Tibial artery (tissue), 4 donors: ENCODE data around the gene PCDHA10.
A peak's percentile ranks its signal among the peaks of the same experiment; 100 is the strongest.
"Not testable (repeated sequence)": the region's sequence is repeated elsewhere in the genome, so short reads cannot be mapped to it uniquely, and the experiment has no call there.

Experiments
- DNase-seq, 2 donors: peaks; one replicate each; pipeline ENCODE4 v3.0.0-alpha.2; 2019
- H3K27ac ChIP-seq, 2 donors: fragments of 200-600 bp; sonication (generic) in 1 of 2; 1 replicate in 1 of 2; 2 replicates in 1 of 2; pipeline ENCODE4 v1.5.1; 2018 to 2019; ENCODE audit warnings: mild to moderate bottlenecking in 1 of 2
- H3K27me3 ChIP-seq, 2 donors: fragments of 200-600 bp; sonication (generic) in 1 of 2; one replicate each; pipeline versions ENCODE4 v1.5.1 to v1.6.0; 2016 to 2019
- H3K36me3 ChIP-seq, 3 donors: fragments of 200-600 bp; sonication (generic) in 2 of 3; one replicate each; pipeline ENCODE4 v1.5.1; 2016 to 2019; ENCODE audit warnings: mild to moderate bottlenecking in 2 of 3
- H3K4me1 ChIP-seq, 4 donors: fragments of 200-600 bp; sonication (generic) in 2 of 4; 1 replicate in 3 of 4; 2 replicates in 1 of 4; pipeline ENCODE4 v1.5.1; 2016 to 2019
- H3K4me3 ChIP-seq, 2 donors: fragments of 200-600 bp; sonication (generic) in 1 of 2; 1 replicate in 1 of 2; 2 replicates in 1 of 2; pipeline ENCODE4 v1.5.1; 2018 to 2019; ENCODE audit warnings: mild to moderate bottlenecking in 2 of 2
- H3K9me3 ChIP-seq, 3 donors: fragments of 200-600 bp; sonication (generic) in 1 of 3; one replicate each; pipeline ENCODE4 v1.5.1; 2016 to 2019
- CTCF ChIP-seq, 2 experiments: fragments of 200-600 bp in 1 of 2; fragments of 450-650 bp in 1 of 2; IDR thresholded peaks; one replicate each; pipeline ENCODE4 v1.5.1; 2017 to 2019; ENCODE audit warnings: antibody characterized with exemption in 2 of 2, mild to moderate bottlenecking in 1 of 2, moderate library complexity in 1 of 2
- intact Hi-C: fragments of 100-400 bp; cut with DNase I; formaldehyde crosslinking; loops from one replicate; pipeline ENCODE4 v1.15.0; 2023; ENCODE audit warnings: low total_unique reads

Gene PCDHA10

GRCh38 chr5:140833993-140834392 is 21.7 kb upstream of the PCDHA10 start, which contains the start of gene PCDHA7:
Gene PCDHA7 (plus strand): TSS chr5:140834269. CDS start chr5:140834384, 115 bp downstream.
- H3K36me3 ChIP-seq: peaks cover 0 to 3% (median 0%) of the 10 kb centered on the region in 3 donors
- TF ChIP-seq CTCF (IDR thresholded peaks at IDR 0.05): no peak
- H3K27me3 ChIP-seq: peaks cover 0 to 12% of the 10 kb centered on the region in 2 donors
- DNase-seq: no peak
- H3K4me1 ChIP-seq: no peaks in the 10 kb centered on the region
- H3K9me3 ChIP-seq: peaks cover 0 to 60% (median 33%) of the 10 kb centered on the region in 3 donors
- intact Hi-C loops: no loop called here
- H3K27ac ChIP-seq: no peak within 1 kb of the TSS
- peak within 1 kb of the TSS in 1 of 2 donors; percentile 9 for H3K4me3 ChIP-seq

GRCh38 chr5:140834439-140835008 is 21.2 kb upstream of the PCDHA10 start:
- H3K27ac ChIP-seq, DNase-seq, H3K36me3 ChIP-seq, intact Hi-C loops, H3K4me1 ChIP-seq: not testable (repeated sequence)
- H3K9me3 ChIP-seq: peaks cover 0 to 55% (median 31%) of the 10 kb centered on the region in 3 donors
- peaks cover 0 to 12% of the 10 kb centered on the region in 2 donors for H3K27me3 ChIP-seq
- peak overlapping the region in 1 of 2 donors; percentile 9 for H3K4me3 ChIP-seq

- peaks cover 0 to 3% (median 0%) of the 10 kb centered on the region in 3 donors for H3K36me3 ChIP-seq
- intact Hi-C loops: no loop called here
- H3K27me3 ChIP-seq: peaks cover 0 to 12% of the 10 kb centered on the region in 2 donors
- no peak for TF ChIP-seq CTCF (IDR thresholded peaks at IDR 0.05)
- H3K9me3 ChIP-seq: peaks cover 0 to 47% (median 29%) of the 10 kb centered on the region in 3 donors
- no peaks in the 10 kb centered on the region for H3K4me1 ChIP-seq
- H3K4me3 ChIP-seq: no peak overlapping the region
- no peak overlapping the region for H3K27ac ChIP-seq
- no peak for DNase-seq
Measured at GRCh38 chr5:140835622-140836510, 19.8 kb upstream of the PCDHA10 start.

DNA sequence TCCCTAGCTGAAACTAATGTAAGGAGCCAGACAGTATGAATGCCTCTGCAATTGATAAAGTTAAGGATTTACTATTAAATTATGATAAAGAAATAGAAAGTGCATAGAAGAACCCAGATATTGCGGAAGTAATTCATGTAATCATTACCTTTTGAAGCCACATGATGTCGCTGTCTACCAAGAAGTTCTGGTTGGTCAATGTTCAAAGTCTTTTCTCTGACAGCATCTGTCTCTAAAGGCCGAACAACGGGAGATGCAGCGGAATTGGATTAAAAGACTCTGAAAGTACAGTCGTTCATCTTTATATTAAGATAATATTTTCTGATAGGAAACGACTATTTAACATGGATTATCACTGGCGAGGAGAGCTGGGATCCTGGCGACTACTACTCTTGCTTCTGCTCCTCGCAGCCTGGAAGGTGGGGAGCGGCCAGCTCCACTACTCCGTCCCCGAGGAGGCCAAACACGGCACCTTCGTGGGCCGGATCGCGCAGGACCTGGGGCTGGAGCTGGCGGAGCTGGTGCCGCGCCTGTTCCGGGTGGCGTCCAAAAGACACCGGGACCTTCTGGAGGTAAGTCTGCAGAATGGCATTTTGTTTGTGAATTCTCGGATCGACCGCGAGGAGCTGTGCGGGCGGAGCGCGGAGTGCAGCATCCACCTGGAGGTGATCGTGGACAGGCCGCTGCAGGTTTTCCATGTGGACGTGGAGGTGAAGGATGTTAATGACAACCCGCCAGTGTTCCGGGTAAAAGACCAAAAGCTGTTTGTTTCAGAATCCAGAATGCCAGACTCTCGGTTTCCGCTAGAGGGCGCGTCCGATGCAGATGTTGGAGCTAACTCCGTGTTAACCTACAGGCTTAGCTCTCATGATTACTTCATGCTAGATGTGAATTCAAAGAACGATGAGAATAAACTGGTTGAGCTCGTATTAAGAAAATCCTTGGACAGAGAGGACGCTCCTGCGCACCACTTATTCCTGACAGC is 14.4 kb upstream of the PCDHA10 start, which contains the start of gene PCDHA8:
Gene PCDHA8 (plus strand): TSS at position 210 of the 985 bp plus-strand sequence. CDS start 135 bp downstream, at position 345.
- intact Hi-C loops: no loop called here
- Histone ChIP-seq H3K4me1 (no peaks in the 10 kb centered on the region), H3K9me3 (peaks cover 0 to 33% (median 32%) of the 10 kb centered on the region in 3 donors), H3K27ac (no peak within 1 kb of the TSS), H3K36me3 (no peaks in the 10 kb centered on the region), H3K27me3 (peaks cover 0 to 4% of the 10 kb centered on the region in 2 donors), H3K4me3 (no peak within 1 kb of the TSS)
- DNase-seq: no peak
- TF ChIP-seq CTCF (IDR thresholded peaks at IDR 0.05): no peak

- Histone ChIP-seq H3K4me1 (no peaks in the 10 kb centered on the region), H3K27me3 (peaks cover 0 to 4% of the 10 kb centered on the region in 2 donors), H3K36me3 (no peaks in the 10 kb centered on the region), H3K4me3 (no peak overlapping the region), H3K9me3 (peaks cover 0 to 40% (median 38%) of the 10 kb centered on the region in 3 donors), H3K27ac (no peak overlapping the region)
- no peak for DNase-seq
- intact Hi-C loops: no loop called here
- no peak for TF ChIP-seq CTCF (IDR thresholded peaks at IDR 0.05)
Measured at GRCh38 chr5:140842798-140843733, 12.6 kb upstream of the PCDHA10 start.

GRCh38 chr5:140848139-140849102 is 7.3 kb upstream of the PCDHA10 start, which contains the start of gene PCDHA9:
Gene PCDHA9 (plus strand): TSS chr5:140848382. CDS start chr5:140848496, 114 bp downstream.
- H3K4me1 ChIP-seq, intact Hi-C loops, H3K27me3 ChIP-seq, DNase-seq, H3K4me3 ChIP-seq, H3K36me3 ChIP-seq, H3K27ac ChIP-seq: not testable (repeated sequence)
- peaks cover 4 to 52% (median 26%) of the 10 kb centered on the region in 3 donors for H3K9me3 ChIP-seq
